AG04450 (cell line): ENCODE data around the gene FNDC3B. TPM values are rescaled to one million over a fixed set of nuclear protein-coding genes. Genes with fewer than 3 reads are reported as not detected.

Experiments used
- CTCF ChIA-PET: fragments of 300-600, 350-600 bp; formaldehyde crosslinking; extraction: SDS; loops from one replicate; lab custom pipeline; 2022; ENCODE audit warnings: antibody characterized with exemption, inconsistent platforms; lab: Charles Lee
- POLR2A ChIA-PET: fragments of 350-600 bp; formaldehyde crosslinking; extraction: SDS; loops from one replicate; lab custom pipeline; 2021; ENCODE audit warnings: antibody characterized with exemption, inconsistent platforms; lab: Yijun Ruan, JAX
- DNase-seq: peaks from one replicate; pipeline ENCODE4 v3.0.0-alpha.2; 2011; ENCODE audit warnings: low read depth, low spot score
- H3K27ac ChIP-seq: one replicate; pipeline ENCODE4 v1.5.1; 2012; ENCODE audit warnings: low read depth, low read length, control low read depth
- H3K27me3 ChIP-seq: one replicate; pipeline ENCODE4 v1.6.0; 2012; ENCODE audit warnings: low read length; ENCODE audit not compliant: control insufficient read depth, insufficient read depth
- H3K4me3 ChIP-seq: 2 replicates; pipeline ENCODE4 v1.5.1; 2011; ENCODE audit warnings: mild to moderate bottlenecking, low read depth, low read length, control low read depth
- H3K9me3 ChIP-seq: 2 replicates; pipeline ENCODE4 v1.5.1; 2012; ENCODE audit warnings: low read length; ENCODE audit not compliant: control insufficient read depth, insufficient read depth
- polyA plus RNA-seq: library from polyadenylated mRNA; depleted of rRNA; stranded (reverse); fragments of >200 nt; gene quantifications from 2 replicates; pipeline ENCODE4 v1.2.3, GENCODE V29; 2011
- TF ChIP-seq, protein P1 (sequence below): IDR thresholded peaks from 2 replicates; pipeline ENCODE4 v1.5.1; 2011; ENCODE audit warnings: low read depth, low read length, control low read depth, inconsistent platforms

Gene FNDC3B
- polyA plus RNA-seq, 1 experiment = 39.5 TPM

- ChIA-PET CTCF (no interaction called here), POLR2A (no interaction called here)
- Histone ChIP-seq H3K27me3 (no peaks in the 10 kb centered on the region), H3K27ac (no peak overlapping the region), H3K4me3 (no peak overlapping the region), H3K9me3 (no peaks in the 10 kb centered on the region)
- TF ChIP-seq, protein P1, sequence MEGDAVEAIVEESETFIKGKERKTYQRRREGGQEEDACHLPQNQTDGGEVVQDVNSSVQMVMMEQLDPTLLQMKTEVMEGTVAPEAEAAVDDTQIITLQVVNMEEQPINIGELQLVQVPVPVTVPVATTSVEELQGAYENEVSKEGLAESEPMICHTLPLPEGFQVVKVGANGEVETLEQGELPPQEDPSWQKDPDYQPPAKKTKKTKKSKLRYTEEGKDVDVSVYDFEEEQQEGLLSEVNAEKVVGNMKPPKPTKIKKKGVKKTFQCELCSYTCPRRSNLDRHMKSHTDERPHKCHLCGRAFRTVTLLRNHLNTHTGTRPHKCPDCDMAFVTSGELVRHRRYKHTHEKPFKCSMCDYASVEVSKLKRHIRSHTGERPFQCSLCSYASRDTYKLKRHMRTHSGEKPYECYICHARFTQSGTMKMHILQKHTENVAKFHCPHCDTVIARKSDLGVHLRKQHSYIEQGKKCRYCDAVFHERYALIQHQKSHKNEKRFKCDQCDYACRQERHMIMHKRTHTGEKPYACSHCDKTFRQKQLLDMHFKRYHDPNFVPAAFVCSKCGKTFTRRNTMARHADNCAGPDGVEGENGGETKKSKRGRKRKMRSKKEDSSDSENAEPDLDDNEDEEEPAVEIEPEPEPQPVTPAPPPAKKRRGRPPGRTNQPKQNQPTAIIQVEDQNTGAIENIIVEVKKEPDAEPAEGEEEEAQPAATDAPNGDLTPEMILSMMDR = no peak
- DNase-seq = no peak
Measured at GRCh38 chr3:172062761-172063160, 23.4 kb downstream of the FNDC3B start.

- H3K4me3 ChIP-seq = no peak overlapping the region
- ChIA-PET CTCF (interaction anchor here (0.6 kb wide), 1 partner anchor 56 kb away, joined by 3 read pairs; no protein-coding TSS in a partner anchor), POLR2A (no interaction called here)
- H3K27ac ChIP-seq = no peak overlapping the region
- no peaks in the 10 kb centered on the region for H3K9me3 ChIP-seq
- no peak for DNase-seq
- H3K27me3 ChIP-seq = no peaks in the 10 kb centered on the region
- TF ChIP-seq, protein P1 = no peak
Measured at GRCh38 chr3:172063456-172064432, 24.4 kb downstream of the FNDC3B start.

GRCh38 chr3:172065527-172065926, 26.1 kb downstream of the FNDC3B start:
- TF ChIP-seq, protein P1 = no peak
- Histone ChIP-seq H3K27ac (peak overlapping the region; percentile 78), H3K27me3 (no peaks in the 10 kb centered on the region), H3K9me3 (no peaks in the 10 kb centered on the region), H3K4me3 (no peak overlapping the region)
- POLR2A ChIA-PET = interaction anchor here (1.4 kb wide), 1 partner anchor 25 kb away, joined by 4 read pairs; no protein-coding TSS in a partner anchor
- DNase-seq = peak; percentile 69
- CTCF ChIA-PET = no interaction called here

- no peaks in the 10 kb centered on the region for H3K9me3 ChIP-seq
- ChIA-PET CTCF (no interaction called here), POLR2A (interaction anchor here (1.4 kb wide), 1 partner anchor 25 kb away, joined by 4 read pairs; no protein-coding TSS in a partner anchor)
- no peak overlapping the region for H3K4me3 ChIP-seq
- peak overlapping the region; percentile 11 for H3K27ac ChIP-seq
- TF ChIP-seq, protein P1 = no peak
- DNase-seq = no peak
- no peaks in the 10 kb centered on the region for H3K27me3 ChIP-seq
Measured at GRCh38 chr3:172065967-172066762, 26.8 kb downstream of the FNDC3B start.
